K562 (cell line): ENCODE data around the gene P2RY4. TPM values are rescaled to one million over a fixed set of nuclear protein-coding genes. Genes with fewer than 3 reads are reported as not detected.

Experiments
- ATAC-seq: fragments of 200-7000 bp; cut with Tn5 transposase; 3 replicates; pipeline ENCODE4 v1.9.1; 2020; ENCODE audit warnings: moderate library complexity
- BruUV-seq: library from RNA; stranded (reverse); fragments of 400-500 nt; replicated peaks from 2 replicates; lab custom pipeline; 2021; lab: Mats Ljungman, UMichigan
- CTCF ChIA-PET: fragments of 300-600 bp; formaldehyde crosslinking; extraction: SDS; loops from one replicate; lab custom pipeline; 2021; ENCODE audit warnings: low intra/inter-chr PET ratio; lab: Yijun Ruan, JAX
- POLR2A ChIA-PET: fragments of 300-600, 350-650 bp; sonication (Branson Sonifier 250); formaldehyde crosslinking; extraction: SDS; loops from one replicate; lab custom pipeline; 2021; ENCODE audit warnings: antibody characterized with exemption, inconsistent platforms; lab: Yijun Ruan, JAX
- DNase-seq, 4 experiments: peaks; one replicate each; pipeline versions ENCODE4 v3.0.0 to v3.0.0-alpha.2; 2011 to 2018; ENCODE audit warnings: low spot score in 3 of 4, mixed read lengths in 3 of 4; ENCODE audit errors: extremely low read depth in 1 of 4
- FAIRE-seq: peaks from 2 replicates; lab custom pipeline; 2011; peaks lifted over from hg19 to GRCh38; lab: Jason Lieb, UNC
- H2AFZ ChIP-seq: 2 replicates; pipeline ENCODE4 v1.6.0; 2011; ENCODE audit warnings: low read depth, low read length, control low read depth, inconsistent platforms
- H3K27ac ChIP-seq: fragments of 200-600 bp; 3 replicates; pipeline ENCODE4 v1.8.0; 2011; ENCODE audit warnings: low read depth, mild to moderate bottlenecking, control low read depth, inconsistent platforms, low read length, moderate library complexity, mixed read lengths; ENCODE audit errors: extremely low read depth
- H3K27me3 ChIP-seq, 2 experiments: fragments of 300-600 bp in 1 of 2; 2 replicates in 1 of 2; 3 replicates in 1 of 2; pipeline versions ENCODE4 v1.6.0 to v1.8.0; 2011; ENCODE audit warnings: inconsistent platforms in 2 of 2, low read length in 2 of 2, mild to moderate bottlenecking in 1 of 2, mixed read lengths in 1 of 2, moderate library complexity in 1 of 2; ENCODE audit not compliant: control insufficient read depth in 2 of 2, insufficient read depth in 2 of 2
- H3K36me3 ChIP-seq: fragments of 300-600 bp; 3 replicates; pipeline ENCODE4 v1.8.0; 2011; ENCODE audit warnings: mild to moderate bottlenecking, low read length, inconsistent platforms; ENCODE audit not compliant: control insufficient read depth, insufficient read depth
- H3K4me1 ChIP-seq, 2 experiments: fragments of 200-600 bp in 1 of 2; replicated peaks in 1 of 2; 2 replicates in 1 of 2; 3 replicates in 1 of 2; pipeline versions ENCODE4 v1.5.1 to v1.8.0; 2011; ENCODE audit warnings: inconsistent platforms in 2 of 2, low read length in 2 of 2, mild to moderate bottlenecking in 1 of 2, mixed read lengths in 1 of 2, moderate library complexity in 1 of 2; ENCODE audit not compliant: control insufficient read depth in 2 of 2, insufficient read depth in 2 of 2
- H3K4me2 ChIP-seq: 2 replicates; pipeline ENCODE4 v1.6.1; 2011; ENCODE audit warnings: low read length, control low read depth, inconsistent platforms, mixed read lengths; ENCODE audit not compliant: insufficient read depth
- H3K4me3 ChIP-seq: fragments of 200-600 bp; sonication (generic), shearing (Covaris generic); 2 replicates; pipeline ENCODE4 v1.5.1; 2016; ENCODE audit warnings: control low read depth, inconsistent platforms
- H3K79me2 ChIP-seq: fragments of 200-600 bp; 3 replicates; pipeline ENCODE4 v1.8.0; 2011; ENCODE audit warnings: low read length, inconsistent platforms; ENCODE audit not compliant: control insufficient read depth, insufficient read depth
- H3K9ac ChIP-seq, 2 experiments: 2 replicates each; pipeline versions ENCODE4 v1.6.0 to v1.6.1; 2011; ENCODE audit warnings: low read depth in 2 of 2, low read length in 2 of 2, control low read depth in 1 of 2, inconsistent platforms in 1 of 2, mild to moderate bottlenecking in 1 of 2, mixed read lengths in 1 of 2; ENCODE audit not compliant: insufficient read depth in 1 of 2
- H3K9me1 ChIP-seq: one replicate; pipeline ENCODE4 v1.6.0; 2011; ENCODE audit warnings: inconsistent platforms, mild to moderate bottlenecking, low read length, moderate library complexity; ENCODE audit not compliant: control insufficient read depth, insufficient read depth
- H3K9me3 ChIP-seq: replicated peaks from 2 replicates; pipeline ENCODE4 v1.5.1; 2011; ENCODE audit warnings: low read depth, low read length, inconsistent platforms; ENCODE audit not compliant: control insufficient read depth, insufficient read depth
- H4K20me1 ChIP-seq: replicated peaks from 2 replicates; pipeline ENCODE4 v1.6.1; 2011; ENCODE audit warnings: low read length, inconsistent platforms, mixed read lengths; ENCODE audit not compliant: control insufficient read depth, insufficient read depth
- CTCF ChIP-seq, 3 experiments: IDR thresholded peaks in 2 of 3; conservative IDR thresholded peaks in 1 of 3; 2 replicates each; pipeline ENCODE4 v1.5.1; 2011 to 2012; ENCODE audit warnings: low read length in 3 of 3, mild to moderate bottlenecking in 3 of 3, control low read depth in 2 of 3, improper control_type of control experiment in 1 of 3, inconsistent platforms in 1 of 3, low read depth in 1 of 3, mixed read lengths in 1 of 3, moderate library complexity in 1 of 3; ENCODE audit not compliant: insufficient read depth in 2 of 3
- ETV6 ChIP-seq, 3 experiments: fragments of 150-350 bp in 1 of 3; sonication (generic) in 1 of 3; formaldehyde crosslinking in 1 of 3; IDR thresholded peaks; 2 replicates each; pipeline versions ENCODE4 v1.6.1 to v1.8.0; 2014 to 2022; ENCODE audit warnings: borderline replicate concordance in 2 of 3, low read depth in 2 of 3, antibody characterized with exemption in 1 of 3, low read length in 1 of 3, mild to moderate bottlenecking in 1 of 3, missing genetic modification reagents in 1 of 3
- PTBP1 ChIP-seq: fragments of 200-400 bp; formaldehyde crosslinking; IDR thresholded peaks from 2 replicates; pipeline ENCODE4 v1.6.1; 2017; ENCODE audit warnings: low read depth, low read length
- ZMIZ1 ChIP-seq, 2 experiments: fragments of 150-350 bp in 1 of 2; IDR thresholded peaks; 2 replicates each; pipeline ENCODE4 v1.6.1; 2012 to 2016; ENCODE audit warnings: low read depth in 2 of 2, low read length in 2 of 2, mild to moderate bottlenecking in 1 of 2, moderate library complexity in 1 of 2
- ZNF184 ChIP-seq: sonication (generic); formaldehyde crosslinking; IDR thresholded peaks from 2 replicates; pipeline ENCODE4 v1.5.0; 2020; ENCODE audit warnings: missing genetic modification reagents
- WGBS: fragments of 100-300 bp; shearing (Covaris generic); methylation state at CpG from one replicate; pipeline ENCODE4 v1.1.6; 2016; ENCODE audit warnings: low coverage, mixed read lengths; ENCODE audit not compliant: insufficient coverage; ENCODE audit errors: missing lambda C conversion rate; 5-methylcytosine and 5-hydroxymethylcytosine counted together
- in situ Hi-C: fragments of 300-500 bp; cut with MboI; formaldehyde crosslinking; loops from 4 replicates; pipeline ENCODE4 v1.15.0; 2018; ENCODE audit warnings: inconsistent platforms, mixed read lengths
- intact Hi-C: fragments of 100-400 bp; cut with micrococcal nuclease; formaldehyde crosslinking; loops from 2 replicates; pipeline ENCODE4 v1.14.2; 2022
- polyA plus RNA-seq, 8 experiments: library from polyadenylated mRNA; depleted of rRNA in 4 of 8; stranded (reverse) in 5 of 8; unstranded in 3 of 8; fragments of >200 nt; fragmentation: Nextera tagmentation in 2 of 8; fragmentation: Illumina TruSeq in 1 of 8; extraction: Ambion mirVana in 2 of 8; extraction: Trizol in 1 of 8; gene quantifications; 2 replicates each; pipeline versions ENCODE4 v1.2.1 to v1.2.3, GENCODE V29; 2011 to 2014; ENCODE audit warnings: inconsistent platforms in 1 of 8, missing spikeins in 1 of 8
- total RNA-seq, 7 experiments: library from RNA; depleted of rRNA in 6 of 7; stranded (reverse); fragments of >200 nt in 6 of 7; fragmentation: Illumina TruSeq in 2 of 7; extraction: Trizol in 2 of 7; gene quantifications; 2 replicates each; pipeline versions ENCODE4 v1.2.1 to v1.2.3, GENCODE V29; 2011 to 2021; ENCODE audit warnings: low replicate concordance in 1 of 7
- TF ChIP-seq, protein P1 (sequence below): fragments of 250-450 bp; sonication (Bioruptor Pico); IDR thresholded peaks from 2 replicates; pipeline ENCODE4 v1.6.1; 2021; ENCODE audit warnings: mild to moderate bottlenecking
- TF ChIP-seq, protein P2 (sequence below): sonication (generic); formaldehyde crosslinking; IDR thresholded peaks from 2 replicates; pipeline ENCODE4 v1.8.0; 2022; ENCODE audit warnings: missing genetic modification reagents, mild to moderate bottlenecking, borderline replicate concordance
- TF ChIP-seq, protein P3 (sequence below): sonication (generic); formaldehyde crosslinking; IDR thresholded peaks from 2 replicates; pipeline ENCODE4 v1.8.0; 2022; ENCODE audit warnings: missing genetic modification reagents, mild to moderate bottlenecking, moderate library complexity, borderline replicate concordance

The P2RY4 gene
- total and polyA plus RNA-seq, 9 of the 15 experiments (the other 6 are each of a cell fraction or from before 2014, with no cell fraction given) = not detected

GRCh38 chrX:70264784-70265183, 4.8 kb upstream of the P2RY4 start (continued):
- no peak for TF ChIP-seq ZMIZ1 (IDR thresholded peaks at IDR 0.05; ENCODE audit: low read depth in 2 of 2, low read length in 2 of 2)
- TF ChIP-seq, protein P1, sequence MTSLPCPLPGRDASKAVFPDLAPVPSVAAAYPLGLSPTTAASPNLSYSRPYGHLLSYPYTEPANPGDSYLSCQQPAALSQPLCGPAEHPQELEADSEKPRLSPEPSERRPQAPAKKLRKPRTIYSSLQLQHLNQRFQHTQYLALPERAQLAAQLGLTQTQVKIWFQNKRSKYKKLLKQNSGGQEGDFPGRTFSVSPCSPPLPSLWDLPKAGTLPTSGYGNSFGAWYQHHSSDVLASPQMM = no peak

DNA sequence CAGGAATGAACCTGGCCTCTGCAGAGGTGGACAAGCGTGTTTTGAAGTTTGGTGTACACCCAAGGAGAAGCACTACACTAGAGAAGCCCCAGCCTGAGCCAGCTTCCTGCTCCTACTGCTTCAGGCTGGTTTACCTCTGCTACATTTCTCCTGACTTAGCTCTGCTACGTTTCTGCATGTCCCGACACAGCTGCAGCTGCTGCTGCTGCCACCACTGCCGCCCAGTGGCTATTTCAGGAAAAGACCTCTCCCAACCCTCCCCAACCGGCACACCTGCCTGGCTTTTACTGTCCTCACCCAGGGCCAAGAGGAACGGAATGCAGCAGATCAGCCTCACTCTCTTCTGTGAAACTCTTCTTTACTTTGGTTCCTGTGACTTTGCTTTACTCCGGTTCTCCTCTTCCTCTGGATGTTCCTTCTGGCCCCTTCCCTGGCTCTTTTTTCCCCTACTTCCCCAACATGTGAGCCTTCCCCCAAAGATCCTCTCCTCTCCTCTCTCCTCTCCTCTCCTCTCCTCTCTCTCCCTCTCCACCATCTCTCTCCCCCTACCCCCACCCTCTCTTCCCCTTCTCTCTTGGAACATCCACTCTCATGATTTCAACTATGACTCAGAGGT, 3.1 kb upstream of the P2RY4 start:
- no peaks in the 10 kb centered on the region; the same call in 1 of the 2 replicates for H4K20me1 ChIP-seq
- in situ Hi-C loops = no loop called here
- TF ChIP-seq, protein P2, sequence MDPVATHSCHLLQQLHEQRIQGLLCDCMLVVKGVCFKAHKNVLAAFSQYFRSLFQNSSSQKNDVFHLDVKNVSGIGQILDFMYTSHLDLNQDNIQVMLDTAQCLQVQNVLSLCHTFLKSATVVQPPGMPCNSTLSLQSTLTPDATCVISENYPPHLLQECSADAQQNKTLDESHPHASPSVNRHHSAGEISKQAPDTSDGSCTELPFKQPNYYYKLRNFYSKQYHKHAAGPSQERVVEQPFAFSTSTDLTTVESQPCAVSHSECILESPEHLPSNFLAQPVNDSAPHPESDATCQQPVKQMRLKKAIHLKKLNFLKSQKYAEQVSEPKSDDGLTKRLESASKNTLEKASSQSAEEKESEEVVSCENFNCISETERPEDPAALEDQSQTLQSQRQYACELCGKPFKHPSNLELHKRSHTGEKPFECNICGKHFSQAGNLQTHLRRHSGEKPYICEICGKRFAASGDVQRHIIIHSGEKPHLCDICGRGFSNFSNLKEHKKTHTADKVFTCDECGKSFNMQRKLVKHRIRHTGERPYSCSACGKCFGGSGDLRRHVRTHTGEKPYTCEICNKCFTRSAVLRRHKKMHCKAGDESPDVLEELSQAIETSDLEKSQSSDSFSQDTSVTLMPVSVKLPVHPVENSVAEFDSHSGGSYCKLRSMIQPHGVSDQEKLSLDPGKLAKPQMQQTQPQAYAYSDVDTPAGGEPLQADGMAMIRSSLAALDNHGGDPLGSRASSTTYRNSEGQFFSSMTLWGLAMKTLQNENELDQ (CRISPR knock-in tag) = no peak
- TF ChIP-seq ETV6 (IDR thresholded peaks at IDR 0.05; ENCODE audit: borderline replicate concordance in 1 of 2, low read depth in 2 of 2, low read length in 1 of 2) (no peak), ETV6 (CRISPR knock-in tag; IDR thresholded peaks at IDR 0.05; ENCODE audit: borderline replicate concordance) (no peak), PTBP1 (no peak), CTCF (IDR thresholded peaks at IDR 0.05 in 2 of 3, conservative IDR thresholded peaks at IDR 0.05 in 1 of 3; ENCODE audit: insufficient read depth in 2 of 3, low read depth in 1 of 3, low read length in 3 of 3) (peak; percentile 73 to 79 (median 79)), ZNF184 (CRISPR knock-in tag) (no peak)
- TF ChIP-seq, protein P3, sequence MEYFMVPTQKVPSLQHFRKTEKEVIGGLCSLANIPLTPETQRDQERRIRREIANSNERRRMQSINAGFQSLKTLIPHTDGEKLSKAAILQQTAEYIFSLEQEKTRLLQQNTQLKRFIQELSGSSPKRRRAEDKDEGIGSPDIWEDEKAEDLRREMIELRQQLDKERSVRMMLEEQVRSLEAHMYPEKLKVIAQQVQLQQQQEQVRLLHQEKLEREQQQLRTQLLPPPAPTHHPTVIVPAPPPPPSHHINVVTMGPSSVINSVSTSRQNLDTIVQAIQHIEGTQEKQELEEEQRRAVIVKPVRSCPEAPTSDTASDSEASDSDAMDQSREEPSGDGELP (CRISPR knock-in tag) = peak; percentile 61

More for the DNA sequence above, 3.1 kb upstream of the P2RY4 start:
- Histone ChIP-seq H3K9ac (no peak overlapping the region), H3K9me1 (no peaks in the 10 kb centered on the region), H3K27ac (no peak overlapping the region), H3K9me3 (no peaks in the 10 kb centered on the region), H3K36me3 (no peaks in the 10 kb centered on the region), H3K4me1 (no peaks in the 10 kb centered on the region; a peak in 1 of 5 replicates), H3K79me2 (no peaks in the 10 kb centered on the region), H3K4me2 (no peak overlapping the region), H2AFZ (no peak overlapping the region), H3K27me3 (peaks cover 4 to 25% of the 10 kb centered on the region in 2 experiments; a peak in 4 of 5 replicates), H3K4me3 (no peak overlapping the region)
- ChIA-PET CTCF (interaction anchor here (0.7 kb wide), 1 partner anchor 230 kb away, joined by 3 read pairs; no protein-coding TSS in a partner anchor), POLR2A (no interaction called here)
- intact Hi-C loops = loop anchor here (1.0 to 10.0 kb wide), 3 partner anchors 66 to 172 kb away; partner anchors contain the start of gene IGBP1
- peak; percentile 75 for FAIRE-seq
- BruUV-seq = no TSS peak
- peak; percentile 45 to 60 (median 50) for DNase-seq
- peak; percentile 99 for ATAC-seq
- WGBS = 4% methylated on average over 6 of the region's 7 CpGs
